Stimulated activated CD4-positive, alpha-beta T cell treated with anti-CD3 and anti-CD28 coated beads, Interleukin-1b, Interleukin-23, amount 100 ng/mL, for 4 hours (primary cell): ENCODE measurements around the gene RHOC.

Source experiments
- DNase-seq, 2 donors: peaks; one replicate each; pipeline ENCODE4 v3.0.0-alpha.2; 2020; ENCODE audit warnings: low read depth in 2 of 2

The RHOC gene

DNA sequence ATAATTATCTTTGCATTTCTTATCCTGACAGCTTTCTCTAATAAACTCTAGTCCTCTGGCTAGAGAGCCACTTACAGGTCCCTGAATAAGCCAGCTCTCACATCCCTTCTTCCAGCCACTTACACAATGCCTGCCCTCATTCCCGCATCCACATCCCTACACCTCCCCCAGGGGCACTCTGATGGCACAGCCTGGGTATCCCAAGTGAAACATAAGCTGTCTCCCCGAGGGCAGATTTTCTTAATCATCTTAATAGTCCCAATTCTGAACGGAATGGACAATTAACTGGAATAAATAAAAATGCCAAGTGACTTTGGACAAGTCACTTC, 4.9 kb downstream of the RHOC start:
- DNase-seq: no peak

DNA sequence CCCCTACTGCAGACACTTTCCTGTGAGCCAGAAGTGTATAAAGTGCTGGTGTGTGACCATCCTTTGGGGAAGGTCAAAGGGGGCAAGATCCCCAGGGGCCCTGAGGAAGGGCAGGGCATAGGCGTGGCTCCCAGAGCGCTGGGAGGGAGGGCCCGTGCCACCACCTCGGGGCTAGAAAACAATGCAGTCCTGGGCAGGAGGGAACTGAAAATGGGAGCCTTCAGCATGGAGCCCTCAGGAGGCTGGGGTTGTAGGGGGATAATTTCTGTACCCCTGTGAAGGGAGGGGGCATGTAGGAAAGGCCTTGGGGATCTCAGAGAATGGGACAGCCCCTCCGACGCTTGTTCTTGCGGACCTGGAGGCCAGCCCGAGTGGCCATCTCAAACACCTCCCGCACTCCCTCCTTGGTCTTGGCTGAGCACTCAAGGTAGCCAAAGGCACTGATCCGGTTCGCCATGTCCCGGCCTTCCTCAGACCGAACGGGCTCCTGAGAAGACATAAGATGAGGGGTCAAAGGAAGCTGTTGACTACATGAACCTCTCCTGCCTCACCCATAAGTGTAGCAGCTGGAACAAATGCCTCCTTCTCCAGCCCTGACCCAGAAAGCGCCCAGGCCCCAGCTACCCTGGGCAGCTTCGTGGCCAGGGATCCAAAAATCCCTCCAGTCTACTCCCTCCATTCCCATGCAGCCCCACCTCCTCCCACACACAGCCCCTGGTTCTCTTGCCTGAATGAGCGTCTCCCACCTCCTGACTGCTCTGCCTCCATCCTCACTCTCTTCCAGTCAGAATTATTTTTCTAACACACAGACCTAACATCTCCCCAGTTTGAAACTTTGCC, 5.5 kb downstream of the RHOC start:
- no peak for DNase-seq

GRCh38 chr1:112700290-112701226, 6.4 kb downstream of the RHOC start:
- peak; percentile 50 to 65 for DNase-seq

GRCh38 chr1:112699425-112700144, 7.3 kb downstream of the RHOC start:
- no peak for DNase-seq

DNA sequence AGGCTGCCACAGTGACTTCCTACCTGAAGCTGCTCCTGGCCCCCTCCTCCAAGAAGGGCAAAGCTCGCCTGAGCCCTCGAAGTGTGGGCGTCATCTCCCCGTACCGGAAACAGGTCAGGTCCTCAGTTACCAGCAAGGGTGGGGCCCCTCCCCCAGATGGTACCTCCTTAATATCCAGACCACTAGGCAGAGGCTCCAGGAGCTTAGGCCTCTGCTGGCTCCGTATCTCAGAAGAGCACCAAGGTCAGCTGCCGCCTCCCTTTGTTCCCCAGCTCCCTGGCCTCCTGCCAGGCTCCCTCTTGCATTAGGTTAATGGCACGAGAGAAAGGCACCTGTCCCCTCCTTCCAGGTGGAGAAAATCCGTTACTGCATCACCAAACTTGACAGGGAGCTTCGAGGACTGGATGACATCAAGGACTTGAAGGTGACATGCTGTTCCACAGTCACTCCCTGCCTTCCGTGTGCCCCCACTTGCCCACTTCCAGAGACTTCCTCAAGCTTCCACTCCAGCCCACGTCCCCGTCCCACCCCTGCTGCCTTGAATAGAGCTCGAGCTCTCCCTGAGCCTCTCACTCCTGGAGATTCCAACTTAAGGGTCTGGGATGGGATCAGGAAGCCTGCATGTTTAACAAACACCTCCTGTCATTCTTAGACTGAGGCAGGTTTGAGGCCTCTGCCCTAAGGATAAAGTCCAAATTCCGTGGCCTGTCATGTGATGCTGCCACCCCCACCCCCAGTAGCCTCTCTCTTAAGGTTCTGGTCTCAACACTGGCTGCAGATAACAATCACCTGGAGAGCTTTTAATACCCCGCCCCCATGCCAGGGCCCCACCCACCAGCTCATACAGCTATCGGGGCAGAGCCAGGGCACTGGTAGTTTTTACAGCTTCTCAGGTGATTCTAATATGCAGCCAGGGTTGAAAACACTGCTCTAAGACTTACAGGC, 8.3 kb downstream of the RHOC start:
- DNase-seq: no peak

DNA sequence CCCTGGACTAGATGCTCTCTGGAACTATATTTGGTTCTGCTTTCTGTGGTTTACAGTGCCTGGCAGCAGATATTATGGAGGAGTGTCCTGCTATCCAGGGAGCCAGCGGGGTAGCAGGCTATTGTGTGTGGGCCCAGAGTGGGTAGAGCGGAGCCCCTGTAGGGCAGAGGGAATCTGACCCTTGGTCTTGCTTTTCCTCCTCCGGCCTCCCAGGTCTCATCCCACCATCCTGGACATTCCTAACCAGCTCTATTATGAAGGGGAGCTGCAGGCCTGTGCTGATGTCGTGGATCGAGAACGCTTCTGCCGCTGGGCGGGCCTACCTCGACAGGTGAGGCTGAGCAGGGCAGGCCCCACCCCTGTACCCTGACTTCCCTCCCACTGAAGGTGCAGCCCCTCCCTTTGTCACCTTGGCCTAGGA, 9.1 kb downstream of the RHOC start:
- no peak for DNase-seq

GRCh38 chr1:112696578-112697314, 10.2 kb downstream of the RHOC start:
- DNase-seq: no peak

- DNase-seq: no peak
Measured at GRCh38 chr1:112695276-112695675, 11.7 kb downstream of the RHOC start.

DNA sequence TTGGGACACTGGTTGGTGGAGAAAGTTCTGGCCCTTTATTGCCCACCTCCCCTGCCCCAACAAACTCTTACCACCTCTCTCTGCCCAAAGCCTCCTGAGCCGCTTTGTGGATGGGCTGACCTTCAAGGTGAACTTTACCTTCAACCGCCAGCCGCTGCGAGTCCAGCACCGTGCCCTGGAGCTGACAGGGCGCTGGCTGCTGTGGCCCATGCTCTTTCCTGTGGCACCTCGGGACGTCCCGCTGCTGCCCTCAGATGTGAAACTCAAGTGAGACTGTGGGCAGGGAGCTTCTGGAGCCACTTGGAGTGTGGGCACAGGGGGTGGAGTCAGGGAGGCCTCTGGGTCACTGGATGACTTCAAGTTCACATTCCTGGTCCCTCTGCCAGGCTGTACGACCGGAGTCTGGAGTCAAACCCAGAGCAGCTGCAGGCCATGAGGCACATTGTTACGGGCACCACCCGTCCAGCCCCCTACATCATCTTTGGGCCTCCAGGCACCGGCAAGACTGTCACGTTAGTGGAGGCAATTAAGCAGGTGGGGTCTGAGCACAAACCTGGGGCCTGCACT, 12.5 kb downstream of the RHOC start:
- no peak for DNase-seq

DNA sequence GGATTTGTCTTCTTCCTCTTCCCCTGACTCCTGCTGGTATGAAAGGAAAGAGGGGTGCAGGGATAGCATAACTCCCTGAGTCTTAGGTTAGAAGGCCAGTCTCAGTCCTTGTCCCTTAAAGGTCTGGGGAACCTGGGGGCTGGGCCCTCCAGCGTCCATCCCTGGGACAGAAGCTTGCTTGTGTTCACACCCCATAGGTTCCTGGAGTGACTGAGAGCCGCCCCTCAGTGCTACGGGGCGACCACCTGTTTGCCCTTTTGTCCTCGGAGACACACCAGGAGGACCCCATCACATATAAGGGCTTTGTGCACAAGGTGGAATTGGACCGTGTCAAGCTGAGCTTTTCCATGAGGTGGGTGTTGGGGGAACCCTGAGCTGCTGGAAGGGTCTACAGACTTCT, 13.1 kb downstream of the RHOC start:
- no peak for DNase-seq

DNA sequence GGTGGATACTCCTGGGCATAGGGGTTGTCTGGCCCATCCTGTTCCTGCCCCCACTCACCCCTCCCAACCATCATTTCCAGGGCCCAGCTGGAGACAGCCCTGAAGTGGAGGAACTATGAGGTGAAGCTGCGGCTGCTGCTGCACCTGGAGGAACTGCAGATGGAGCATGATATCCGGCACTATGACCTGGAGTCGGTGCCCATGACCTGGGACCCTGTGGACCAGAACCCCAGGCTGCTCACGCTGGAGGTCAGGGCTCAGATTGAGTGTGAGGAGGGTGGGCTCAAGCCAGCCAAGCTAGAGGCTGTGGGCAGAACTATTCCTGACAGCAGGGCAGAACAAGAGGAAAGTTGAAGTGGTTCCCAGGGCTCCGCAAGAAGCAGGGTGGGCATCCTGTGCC, 14.2 kb downstream of the RHOC start:
- DNase-seq: no peak

DNA sequence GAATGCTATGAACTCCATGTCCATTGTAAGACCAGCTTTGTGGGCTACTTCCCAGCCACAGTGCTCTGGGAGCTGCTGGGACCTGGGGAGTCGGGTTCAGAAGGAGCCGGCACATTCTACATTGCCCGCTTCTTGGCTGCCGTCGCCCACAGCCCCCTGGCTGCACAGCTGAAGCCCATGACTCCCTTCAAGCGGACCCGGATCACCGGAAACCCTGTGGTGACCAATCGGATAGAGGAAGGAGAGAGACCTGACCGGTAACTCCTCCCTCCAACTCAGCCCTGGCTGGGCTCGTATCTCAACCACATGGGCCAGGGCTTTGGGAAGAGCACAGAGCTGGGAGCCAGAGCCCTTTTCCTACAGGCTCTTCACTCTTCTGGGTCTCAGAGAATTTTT, 17.1 kb downstream of the RHOC start:
- DNase-seq: no peak

DNA sequence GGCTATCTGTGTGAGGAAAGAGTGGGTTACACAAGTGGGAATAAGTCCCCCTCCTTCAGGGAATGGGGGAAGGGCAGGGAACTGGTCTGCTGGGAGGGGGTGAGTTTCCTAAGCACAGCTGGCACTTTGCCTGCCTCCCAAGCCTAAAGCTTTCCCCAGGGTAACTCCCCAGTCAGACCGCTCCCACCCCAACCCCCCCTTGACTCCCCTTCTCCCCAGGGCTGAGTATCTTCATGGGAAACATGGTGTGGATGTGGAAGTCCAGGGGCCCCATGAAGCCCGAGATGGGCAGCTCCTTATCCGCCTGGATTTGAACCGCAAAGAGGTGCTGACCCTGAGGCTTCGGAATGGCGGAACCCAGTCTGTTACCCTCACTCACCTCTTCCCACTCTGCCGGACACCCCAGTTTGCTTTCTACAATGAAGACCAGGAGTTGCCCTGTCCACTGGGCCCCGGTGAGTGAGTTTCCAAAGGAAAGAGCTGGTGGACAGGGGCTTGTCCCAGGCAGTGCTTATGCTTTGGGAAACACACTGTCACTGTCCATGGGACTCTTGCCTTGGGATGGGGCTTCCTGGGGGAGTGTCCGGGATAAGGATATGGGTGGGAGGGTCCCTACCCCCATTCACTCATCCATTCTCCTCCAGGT, 17.6 kb downstream of the RHOC start:
- no peak for DNase-seq

- no peak for DNase-seq
Measured at GRCh38 chr1:112688781-112689193, 18.1 kb downstream of the RHOC start.

GRCh38 chr1:112687785-112688496, 19.0 kb downstream of the RHOC start:
- DNase-seq: no peak

GRCh38 chr1:112687361-112687760, 19.6 kb downstream of the RHOC start:
- DNase-seq: no peak

GRCh38 chr1:112686835-112687234, 20.1 kb downstream of the RHOC start:
- DNase-seq: no peak

- DNase-seq: no peak
Measured at GRCh38 chr1:112686417-112686816, 20.5 kb downstream of the RHOC start.

DNA sequence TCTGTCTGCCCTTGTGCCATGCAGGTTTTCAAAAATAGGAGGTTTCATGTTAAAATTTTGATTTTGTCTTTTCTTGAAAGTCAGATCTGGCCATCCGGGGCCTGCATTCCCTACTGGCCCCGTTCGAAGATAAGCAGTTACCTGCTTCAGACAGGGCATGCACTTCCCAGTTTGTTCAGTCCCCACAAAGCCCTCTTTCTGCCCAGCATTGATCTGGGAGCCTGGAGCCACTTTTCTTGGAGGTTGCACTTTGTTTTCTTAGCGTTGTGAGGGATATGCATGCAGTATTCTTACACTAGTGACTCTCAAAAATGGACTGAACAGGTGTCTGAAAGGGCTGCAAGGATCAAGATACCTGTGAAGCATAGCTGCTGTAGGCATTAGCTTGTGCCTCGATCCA, 21.0 kb downstream of the RHOC start:
- DNase-seq: no peak
